Naive thymus-derived CD8-positive, alpha-beta T cell (primary cell): ENCODE results near the gene AVPR1B. TPM values are rescaled to one million over a fixed set of nuclear protein-coding genes. Genes with fewer than 3 reads are reported as not detected.
A peak's percentile ranks its signal among the peaks of the same experiment; 100 is the strongest.

ENCODE experiments used
- ATAC-seq, 2 donors: fragments of 150-1000 bp; cut with Tn5 transposase in 1 of 2; sonication (Bioruptor Pico), chemical (Tn5 transposase) in 1 of 2; 1 replicate in 1 of 2; 2 replicates in 1 of 2; pipeline ENCODE4 v1.10.0; 2021; ENCODE audit warnings: mild to moderate bottlenecking in 2 of 2, moderate library complexity in 2 of 2
- POLR2A ChIA-PET: fragments of 350-600 bp; sonication (Branson Sonifier 250); formaldehyde crosslinking; loops from one replicate; lab custom pipeline; 2021; ENCODE audit warnings: antibody characterized with exemption; lab: Charles Lee
- DNase-seq, 10 donors: peaks; one replicate each; pipeline versions ENCODE4 v3.0.0 to v3.0.0-alpha.2; 2020 to 2022
- H3K27ac Mint-ChIP-seq, 10 donors: one replicate each; pipeline ENCODE4 v1.8.0; 2020 to 2022; ENCODE audit warnings: mild to moderate bottlenecking in 10 of 10, mixed read lengths in 10 of 10, moderate library complexity in 4 of 10, inconsistent platforms in 1 of 10
- H3K27me3 Mint-ChIP-seq, 5 donors: one replicate each; pipeline ENCODE4 v1.8.0; 2021 to 2022; ENCODE audit warnings: mixed read lengths in 5 of 5
- H3K36me3 Mint-ChIP-seq, 3 donors: one replicate each; pipeline ENCODE4 v1.8.0; 2020 to 2022; ENCODE audit warnings: mixed read lengths in 3 of 3, mild to moderate bottlenecking in 2 of 3, inconsistent platforms in 1 of 3
- H3K4me1 Mint-ChIP-seq, 4 donors: one replicate each; pipeline ENCODE4 v1.8.0; 2021 to 2022; ENCODE audit warnings: mixed read lengths in 4 of 4
- H3K4me3 Mint-ChIP-seq, 10 donors: one replicate each; pipeline ENCODE4 v1.8.0; 2020 to 2022; ENCODE audit warnings: mild to moderate bottlenecking in 10 of 10, mixed read lengths in 10 of 10, moderate library complexity in 6 of 10, inconsistent platforms in 1 of 10
- H3K9me3 Mint-ChIP-seq, 9 donors: one replicate each; pipeline ENCODE4 v1.8.0; 2020 to 2022; ENCODE audit warnings: mixed read lengths in 9 of 9, mild to moderate bottlenecking in 3 of 9, inconsistent platforms in 1 of 9, moderate library complexity in 1 of 9
- polyA plus RNA-seq, 3 donors: library from polyadenylated mRNA; unstranded; fragments of 300-500 nt; fragmentation: Illumina TruSeq; gene quantifications; one replicate each; pipeline ENCODE4 v1.2.3, GENCODE V29; 2021
- total RNA-seq, 8 experiments: library from RNA in 2 of 8; stranded (reverse) in 2 of 8; gene quantifications; one replicate each; pipeline ENCODE4 v1.2.3 and lab custom pipeline; 2021 to 2026

AVPR1B gene
- total and polyA plus RNA-seq, 5 experiments from 2014 or later, result not detected

- DNase-seq, result no peak
- Mint-ChIP-seq H3K9me3 (no peaks in the 10 kb centered on the region), H3K36me3 (no peaks in the 10 kb centered on the region), H3K27me3 (peaks cover 0 to 7% (median 0%) of the 10 kb centered on the region in 5 donors), H3K27ac (no peak overlapping the region), H3K4me1 (peaks cover 0 to 3% (median 0%) of the 10 kb centered on the region in 4 donors), H3K4me3 (no peak overlapping the region)
- ATAC-seq, result no peak
- POLR2A ChIA-PET, result no interaction called here
These were observed 7.0 kb downstream of the AVPR1B start for GRCh38 chr1:206110161-206110560.

GRCh38 chr1:206109718-206110117, 7.5 kb downstream of the AVPR1B start:
- ATAC-seq (no peak), DNase-seq (no peak)
- Mint-ChIP-seq H3K27me3 (peaks cover 0 to 4% (median 0%) of the 10 kb centered on the region in 5 donors), H3K27ac (no peak overlapping the region), H3K4me3 (no peak overlapping the region), H3K36me3 (no peaks in the 10 kb centered on the region), H3K9me3 (no peaks in the 10 kb centered on the region), H3K4me1 (peaks cover 0 to 3% (median 0%) of the 10 kb centered on the region in 4 donors)
- POLR2A ChIA-PET, result no interaction called here

DNA sequence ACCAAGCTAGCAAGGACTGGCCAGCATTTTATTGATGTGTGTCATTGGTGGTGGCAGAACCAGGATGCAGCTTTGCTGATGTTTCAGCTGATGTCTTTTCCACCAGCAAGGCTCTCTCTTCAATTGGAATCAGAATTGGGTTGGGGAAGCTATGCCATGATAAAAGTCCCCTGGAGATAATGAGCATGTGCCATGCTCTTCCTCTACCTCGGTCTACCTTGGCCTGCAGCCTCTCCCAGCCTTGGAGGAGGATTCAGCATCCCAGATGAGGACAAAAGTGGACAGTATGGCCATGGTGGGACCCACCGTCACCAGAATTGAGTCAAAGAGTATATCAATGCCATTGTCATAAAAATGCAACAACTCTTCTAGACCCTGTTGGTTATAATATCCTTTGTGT, 8.6 kb downstream of the AVPR1B start:
- POLR2A ChIA-PET, result no interaction called here
- H3K4me3 Mint-ChIP-seq, result no peak overlapping the region
- no peak for DNase-seq
- peaks cover 0 to 1% (median 0%) of the 10 kb centered on the region in 5 donors for H3K27me3 Mint-ChIP-seq
- no peaks in the 10 kb centered on the region for H3K9me3 Mint-ChIP-seq
- no peaks in the 10 kb centered on the region for H3K36me3 Mint-ChIP-seq
- no peak for ATAC-seq
- peaks cover 0 to 3% (median 0%) of the 10 kb centered on the region in 4 donors for H3K4me1 Mint-ChIP-seq
- no peak overlapping the region for H3K27ac Mint-ChIP-seq

- ATAC-seq, result no peak
- Mint-ChIP-seq H3K9me3 (no peaks in the 10 kb centered on the region), H3K36me3 (no peaks in the 10 kb centered on the region), H3K27ac (no peak overlapping the region), H3K4me1 (peaks cover 0 to 7% (median 0%) of the 10 kb centered on the region in 4 donors), H3K4me3 (no peak overlapping the region), H3K27me3 (peaks cover 0 to 1% (median 0%) of the 10 kb centered on the region in 5 donors)
- POLR2A ChIA-PET, result no interaction called here
- no peak for DNase-seq
These were observed 10.0 kb downstream of the AVPR1B start for GRCh38 chr1:206107168-206107544.

GRCh38 chr1:206106328-206107167, 10.6 kb downstream of the AVPR1B start:
- peak; percentile 87 to 88 for ATAC-seq
- no peaks in the 10 kb centered on the region for H3K9me3 Mint-ChIP-seq
- H3K4me3 Mint-ChIP-seq, result no peak overlapping the region
- POLR2A ChIA-PET, result no interaction called here
- peaks cover 0 to 3% (median under 1%) of the 10 kb centered on the region in 5 donors for H3K27me3 Mint-ChIP-seq
- H3K36me3 Mint-ChIP-seq, result no peaks in the 10 kb centered on the region
- DNase-seq, result peak; percentile 43 to 85 (median 71)
- H3K27ac Mint-ChIP-seq, result no peak overlapping the region
- H3K4me1 Mint-ChIP-seq, result peaks cover 0 to 11% (median 0%) of the 10 kb centered on the region in 4 donors

DNA sequence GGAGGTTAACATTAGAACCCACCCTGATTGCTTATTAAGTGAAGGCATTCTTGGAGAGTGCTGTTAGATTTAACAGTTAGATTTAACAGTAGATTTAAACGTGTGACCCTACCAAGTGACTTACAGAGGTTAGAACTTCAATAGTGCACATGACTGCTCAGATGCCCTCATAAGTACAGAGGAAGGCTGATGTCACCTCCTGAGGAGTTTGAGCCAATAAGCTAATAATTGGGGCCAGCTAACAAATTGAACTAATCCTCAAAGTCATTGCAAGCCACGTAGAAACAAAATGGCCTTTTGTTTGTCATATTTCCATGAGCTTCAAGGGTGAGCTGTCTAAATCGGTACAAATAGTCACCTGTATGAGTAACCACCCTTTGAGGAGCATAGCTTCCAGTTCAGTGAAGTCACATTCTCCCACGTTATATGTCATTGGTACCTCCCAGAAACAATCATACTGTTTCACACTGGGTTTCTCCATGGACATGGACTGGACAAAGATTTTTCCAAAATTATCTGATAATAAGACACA, 11.7 kb downstream of the AVPR1B start:
- no peaks in the 10 kb centered on the region for H3K36me3 Mint-ChIP-seq
- H3K9me3 Mint-ChIP-seq, result no peaks in the 10 kb centered on the region
- peaks cover 0 to 13% (median 5%) of the 10 kb centered on the region in 5 donors for H3K27me3 Mint-ChIP-seq
- no peak for ATAC-seq
- peak overlapping the region in 1 of 10 donors; percentile 21 for H3K27ac Mint-ChIP-seq
- POLR2A ChIA-PET, result no interaction called here
- no peak for DNase-seq
- H3K4me1 Mint-ChIP-seq, result peaks cover 0 to 15% (median 0%) of the 10 kb centered on the region in 4 donors
- no peak overlapping the region for H3K4me3 Mint-ChIP-seq

DNA sequence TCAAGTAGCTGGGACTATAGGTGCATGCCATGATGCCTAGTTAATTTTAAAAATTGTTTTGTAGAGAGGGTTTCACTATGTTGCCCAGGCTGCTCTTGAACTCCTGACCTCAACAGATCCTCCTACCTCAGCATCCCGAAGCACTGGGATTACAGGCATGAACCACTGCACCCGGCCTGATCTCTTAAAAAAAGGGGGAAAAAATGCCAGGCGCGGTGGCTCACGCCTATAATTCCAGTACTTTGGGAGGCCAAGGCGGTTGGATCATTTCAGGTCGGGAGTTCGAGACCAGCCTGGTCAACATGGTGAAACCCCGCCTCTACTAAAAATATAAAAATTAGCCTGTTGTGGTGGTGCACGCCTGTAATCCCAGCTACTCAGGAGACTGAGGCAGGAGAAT, 13.2 kb downstream of the AVPR1B start:
- H3K9me3 Mint-ChIP-seq, result no peaks in the 10 kb centered on the region
- H3K4me1 Mint-ChIP-seq, result peaks cover 0 to 15% (median 0%) of the 10 kb centered on the region in 4 donors
- DNase-seq, result no peak
- H3K4me3 Mint-ChIP-seq, result no peak overlapping the region
- H3K27ac Mint-ChIP-seq, result no peak overlapping the region
- no peaks in the 10 kb centered on the region for H3K36me3 Mint-ChIP-seq
- POLR2A ChIA-PET, result no interaction called here
- peaks cover 0 to 26% (median 11%) of the 10 kb centered on the region in 5 donors for H3K27me3 Mint-ChIP-seq
- no peak for ATAC-seq

DNA sequence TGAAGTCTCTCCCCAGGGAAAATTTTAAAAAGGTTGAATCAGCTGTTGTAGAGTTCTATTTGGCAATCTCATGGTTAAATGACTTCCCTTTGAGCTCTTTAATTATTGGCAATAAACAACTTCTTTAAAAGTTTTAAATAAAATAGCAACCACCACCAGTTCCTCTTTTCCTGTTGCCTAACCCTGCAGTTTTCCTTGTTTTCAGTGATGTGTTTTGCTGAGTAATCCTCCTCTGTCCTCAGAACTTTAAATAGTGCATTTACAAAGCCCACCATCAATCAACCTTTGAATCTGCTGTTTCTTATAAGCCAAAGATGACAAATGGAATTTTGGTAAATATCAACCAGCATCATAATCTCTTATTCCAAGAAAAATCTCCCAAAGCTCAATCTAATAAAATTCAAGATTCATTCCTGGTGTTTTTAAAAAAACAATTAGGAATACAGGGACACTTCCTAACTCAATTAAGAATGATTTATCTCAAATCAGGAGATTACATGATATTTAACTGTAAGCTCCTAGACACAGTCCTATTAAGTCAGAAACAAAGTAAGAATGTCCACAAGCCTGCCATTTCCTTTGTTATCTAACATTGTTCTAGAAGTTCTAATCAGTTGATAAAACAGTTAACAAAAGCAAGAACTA, 14.8 kb downstream of the AVPR1B start:
- DNase-seq (no peak), ATAC-seq (no peak)
- POLR2A ChIA-PET, result interaction anchor here (0.8 kb wide), 1 partner anchor 309 kb away, joined by 4 read pairs; no protein-coding TSS in a partner anchor
- Mint-ChIP-seq H3K36me3 (no peaks in the 10 kb centered on the region), H3K4me3 (no peak overlapping the region), H3K27ac (peak overlapping the region in 1 of 10 donors; percentile 39), H3K4me1 (peaks cover 0 to 15% (median 0%) of the 10 kb centered on the region in 4 donors), H3K27me3 (peaks cover 6 to 39% (median 22%) of the 10 kb centered on the region in 5 donors), H3K9me3 (no peaks in the 10 kb centered on the region)

DNA sequence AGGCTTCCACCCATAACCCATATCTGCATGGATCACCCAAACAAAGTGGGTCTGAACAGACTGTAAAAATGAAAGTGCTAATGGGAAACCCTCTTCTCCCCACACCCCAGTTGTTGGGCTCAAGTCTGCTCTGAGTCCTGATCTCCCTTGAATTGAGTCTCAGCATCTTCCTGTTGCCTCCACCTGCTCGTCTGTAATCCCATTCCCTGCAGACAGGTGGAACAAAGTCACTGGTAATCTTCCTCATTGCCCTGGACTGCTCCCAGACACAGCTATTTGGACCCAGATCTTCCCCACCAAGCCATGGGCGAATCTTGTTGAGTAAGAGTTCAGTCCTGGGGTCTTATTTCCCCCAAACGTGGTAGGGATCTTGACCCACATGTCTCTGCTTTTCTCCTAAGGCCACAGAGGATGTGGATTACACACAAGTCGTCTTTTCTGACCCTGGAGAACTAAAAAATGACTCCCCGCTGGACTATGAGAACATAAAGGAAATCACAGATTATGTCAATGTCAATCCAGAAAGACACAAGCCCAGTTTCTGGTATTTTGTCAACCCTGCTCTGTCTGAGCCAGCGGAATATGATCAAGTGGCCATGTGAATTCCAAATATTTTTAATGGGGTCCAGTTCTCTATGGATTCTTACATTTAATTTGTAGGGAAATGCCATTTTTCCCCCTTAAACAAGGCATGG, 15.7 kb downstream of the AVPR1B start:
- Mint-ChIP-seq H3K27me3 (peaks cover 6 to 39% (median 23%) of the 10 kb centered on the region in 5 donors), H3K4me1 (peaks cover 0 to 14% (median 0%) of the 10 kb centered on the region in 4 donors), H3K9me3 (no peaks in the 10 kb centered on the region), H3K4me3 (no peak overlapping the region), H3K27ac (no peak overlapping the region), H3K36me3 (no peaks in the 10 kb centered on the region)
- POLR2A ChIA-PET, result no interaction called here
- ATAC-seq, result no peak
- DNase-seq, result no peak

GRCh38 chr1:206100226-206100815, 16.9 kb downstream of the AVPR1B start:
- Mint-ChIP-seq H3K27ac (no peak overlapping the region), H3K27me3 (peaks cover 8 to 39% (median 26%) of the 10 kb centered on the region in 5 donors), H3K4me3 (no peak overlapping the region), H3K36me3 (no peaks in the 10 kb centered on the region), H3K4me1 (peaks cover 0 to 12% (median 0%) of the 10 kb centered on the region in 4 donors), H3K9me3 (no peaks in the 10 kb centered on the region)
- ATAC-seq, result no peak
- no peak for DNase-seq
- POLR2A ChIA-PET, result no interaction called here

DNA sequence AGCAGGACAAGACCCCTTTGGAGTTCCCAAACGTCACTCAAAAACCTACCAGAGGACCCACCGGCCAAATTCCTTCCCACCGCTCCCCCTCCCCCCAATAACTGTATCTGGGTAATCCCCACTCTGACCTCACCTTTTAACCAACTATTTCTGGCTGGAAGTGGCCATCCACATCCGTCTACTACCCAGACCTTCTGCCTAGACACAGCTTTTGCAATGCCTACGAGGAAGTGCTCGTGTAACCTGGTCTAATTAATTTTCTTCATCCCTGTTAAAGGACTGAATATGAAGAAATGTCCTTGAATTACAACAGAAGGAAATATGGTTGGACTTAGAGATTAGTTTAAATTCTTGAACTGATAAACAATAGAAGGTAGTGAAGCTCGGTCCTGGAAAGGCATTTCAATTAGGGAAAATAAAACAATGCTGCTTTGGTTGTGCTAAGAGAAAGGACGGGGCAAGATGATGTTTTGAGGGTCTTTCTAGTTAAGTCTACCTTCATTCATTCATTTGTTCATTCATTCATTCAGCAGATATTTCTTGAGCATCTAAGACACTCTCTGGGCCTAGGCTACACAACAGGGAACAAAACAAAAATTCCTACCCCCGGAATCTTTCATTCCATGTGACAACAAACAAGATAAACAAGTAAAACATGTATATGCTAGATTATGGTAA, 18.8 kb downstream of the AVPR1B start:
- DNase-seq, result no peak
- H3K27me3 Mint-ChIP-seq, result peaks cover 13 to 39% (median 26%) of the 10 kb centered on the region in 5 donors
- no peaks in the 10 kb centered on the region for H3K9me3 Mint-ChIP-seq
- peak overlapping the region in 1 of 10 donors; percentile 11 for H3K27ac Mint-ChIP-seq
- ATAC-seq, result no peak
- H3K4me1 Mint-ChIP-seq, result peaks cover 0 to 12% (median 0%) of the 10 kb centered on the region in 4 donors
- no peaks in the 10 kb centered on the region for H3K36me3 Mint-ChIP-seq
- POLR2A ChIA-PET, result no interaction called here
- no peak overlapping the region for H3K4me3 Mint-ChIP-seq

DNA sequence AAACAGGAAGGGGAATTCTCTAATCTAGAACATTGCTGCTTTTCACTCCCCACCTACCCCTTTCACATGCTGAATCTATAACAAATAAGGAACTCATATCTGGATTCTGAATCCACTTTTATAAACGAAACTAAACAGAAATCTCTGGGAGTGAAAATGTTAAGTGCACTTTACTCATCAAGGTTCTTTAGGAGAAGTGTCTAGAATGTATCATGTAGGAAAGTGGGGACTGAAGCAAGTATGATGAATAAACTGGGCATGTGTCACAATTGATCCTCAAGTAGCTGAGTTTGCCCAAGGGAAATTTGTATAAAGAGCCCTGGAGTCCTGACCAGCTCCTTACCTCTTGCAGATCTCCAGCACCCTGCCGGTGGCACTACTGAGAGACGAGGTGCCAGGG, 19.8 kb downstream of the AVPR1B start:
- Mint-ChIP-seq H3K9me3 (no peaks in the 10 kb centered on the region), H3K27me3 (peaks cover 13 to 39% (median 26%) of the 10 kb centered on the region in 5 donors), H3K27ac (no peak overlapping the region), H3K36me3 (no peaks in the 10 kb centered on the region), H3K4me1 (peaks cover 0 to 10% (median 0%) of the 10 kb centered on the region in 4 donors), H3K4me3 (no peak overlapping the region)
- no peak for ATAC-seq
- POLR2A ChIA-PET, result no interaction called here
- no peak for DNase-seq
